ENCODE data around the gene CDK5RAP1.

CDK5RAP1 gene

DNA sequence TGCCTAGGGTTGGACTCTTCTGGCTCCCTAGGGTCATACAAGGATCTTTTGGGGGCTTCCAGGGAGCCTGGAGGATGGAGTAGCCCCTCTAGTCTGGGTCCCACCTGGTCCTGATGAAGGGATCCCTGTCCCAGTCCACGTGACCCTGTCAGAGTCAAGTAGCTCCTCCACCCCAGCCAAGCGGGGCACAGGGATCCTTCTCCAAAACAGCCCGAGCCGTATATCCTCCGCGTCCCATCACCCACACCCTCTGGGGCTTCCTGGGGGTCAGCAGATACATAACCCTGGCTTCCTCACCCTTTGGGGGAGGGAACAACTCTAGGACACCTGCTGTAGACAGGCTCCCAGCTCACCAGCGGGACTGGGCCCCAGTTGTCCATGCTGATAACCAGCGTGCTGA lies 90.3 kb downstream of the CDK5RAP1 start:
- no peak overlapping the region for H3K4me2 ChIP-seq (ENCODE audit: low read length)
- no peak overlapping the region for H2AFZ ChIP-seq (ENCODE audit: low read depth, low read length)
- peaks cover 6% of the 10 kb centered on the region; the same call in 1 of the 2 replicates for H3K27me3 ChIP-seq (ENCODE audit: low read depth, low read length)
- no peaks in the 10 kb centered on the region for H3K4me1 ChIP-seq (ENCODE audit: low read length)
- H3K9ac ChIP-seq (ENCODE audit: low read length), result no peak overlapping the region
- H3K36me3 ChIP-seq (replicated peaks; ENCODE audit: low read depth, low read length), result no peaks in the 10 kb centered on the region
- H3K9me3 ChIP-seq (ENCODE audit: insufficient read depth, low read length), result no peaks in the 10 kb centered on the region
- TF ChIP-seq EZH2phosphoT487 (IDR thresholded peaks at IDR 0.05; ENCODE audit: low read depth), result no peak
- TF ChIP-seq, protein P1, sequence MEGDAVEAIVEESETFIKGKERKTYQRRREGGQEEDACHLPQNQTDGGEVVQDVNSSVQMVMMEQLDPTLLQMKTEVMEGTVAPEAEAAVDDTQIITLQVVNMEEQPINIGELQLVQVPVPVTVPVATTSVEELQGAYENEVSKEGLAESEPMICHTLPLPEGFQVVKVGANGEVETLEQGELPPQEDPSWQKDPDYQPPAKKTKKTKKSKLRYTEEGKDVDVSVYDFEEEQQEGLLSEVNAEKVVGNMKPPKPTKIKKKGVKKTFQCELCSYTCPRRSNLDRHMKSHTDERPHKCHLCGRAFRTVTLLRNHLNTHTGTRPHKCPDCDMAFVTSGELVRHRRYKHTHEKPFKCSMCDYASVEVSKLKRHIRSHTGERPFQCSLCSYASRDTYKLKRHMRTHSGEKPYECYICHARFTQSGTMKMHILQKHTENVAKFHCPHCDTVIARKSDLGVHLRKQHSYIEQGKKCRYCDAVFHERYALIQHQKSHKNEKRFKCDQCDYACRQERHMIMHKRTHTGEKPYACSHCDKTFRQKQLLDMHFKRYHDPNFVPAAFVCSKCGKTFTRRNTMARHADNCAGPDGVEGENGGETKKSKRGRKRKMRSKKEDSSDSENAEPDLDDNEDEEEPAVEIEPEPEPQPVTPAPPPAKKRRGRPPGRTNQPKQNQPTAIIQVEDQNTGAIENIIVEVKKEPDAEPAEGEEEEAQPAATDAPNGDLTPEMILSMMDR (IDR thresholded peaks at IDR 0.05; ENCODE audit: low read depth, low read length), result no peak
- no peaks in the 10 kb centered on the region for H4K20me1 ChIP-seq (ENCODE audit: insufficient read depth, low read length)
- H3K4me3 ChIP-seq (ENCODE audit: low read length), result no peak overlapping the region
- no peaks in the 10 kb centered on the region for H3K79me2 ChIP-seq (ENCODE audit: low read length)
- no peak overlapping the region for H3K27ac ChIP-seq (ENCODE audit: low read length)

DNA sequence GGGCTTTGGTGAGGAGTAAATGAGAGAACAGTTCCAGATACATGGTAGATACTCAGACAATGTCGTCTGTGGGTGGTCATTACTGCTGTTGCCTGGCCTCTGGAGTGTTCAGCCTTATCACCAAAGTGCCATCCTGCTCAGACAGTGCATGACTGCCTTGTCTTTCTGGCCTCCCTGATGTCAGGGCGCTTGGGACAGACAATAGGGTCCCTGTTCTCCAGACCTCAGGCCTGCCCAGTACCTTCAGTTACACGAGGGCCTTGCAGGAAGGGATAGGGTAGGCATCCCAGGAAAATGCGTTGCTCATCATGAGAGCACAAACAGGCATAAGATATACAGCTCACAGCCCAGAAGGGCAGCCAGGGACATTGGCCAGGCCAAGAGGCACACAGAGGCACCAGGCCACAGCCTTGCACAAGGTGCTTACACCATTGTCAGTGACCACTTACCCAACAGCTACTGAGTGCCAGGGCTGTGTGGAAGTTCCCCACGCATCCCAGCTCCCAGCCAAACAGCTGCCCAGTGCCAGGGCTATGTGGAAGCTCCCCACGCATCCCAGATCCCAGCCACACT lies 90.9 kb downstream of the CDK5RAP1 start:
- no peaks in the 10 kb centered on the region for H3K79me2 ChIP-seq (ENCODE audit: low read length)
- H3K27ac ChIP-seq (ENCODE audit: low read length), result no peak overlapping the region
- H3K4me3 ChIP-seq (ENCODE audit: low read length), result no peak overlapping the region
- H3K9me3 ChIP-seq (ENCODE audit: insufficient read depth, low read length), result no peaks in the 10 kb centered on the region
- peaks cover 3% of the 10 kb centered on the region; the same call in 1 of the 2 replicates for H3K4me1 ChIP-seq (ENCODE audit: low read length)
- no peak overlapping the region for H2AFZ ChIP-seq (ENCODE audit: low read depth, low read length)
- TF ChIP-seq, protein P1 (IDR thresholded peaks at IDR 0.05; ENCODE audit: low read depth, low read length), result no peak
- TF ChIP-seq EZH2phosphoT487 (IDR thresholded peaks at IDR 0.05; ENCODE audit: low read depth), result no peak
- no peak overlapping the region for H3K4me2 ChIP-seq (ENCODE audit: low read length)
- no peaks in the 10 kb centered on the region for H3K36me3 ChIP-seq (replicated peaks; ENCODE audit: low read depth, low read length)
- no peaks in the 10 kb centered on the region for H4K20me1 ChIP-seq (ENCODE audit: insufficient read depth, low read length)
- H3K27me3 ChIP-seq (ENCODE audit: low read depth, low read length), result peaks cover 7% of the 10 kb centered on the region; the same call in 1 of the 2 replicates
- H3K9ac ChIP-seq (ENCODE audit: low read length), result no peak overlapping the region

DNA sequence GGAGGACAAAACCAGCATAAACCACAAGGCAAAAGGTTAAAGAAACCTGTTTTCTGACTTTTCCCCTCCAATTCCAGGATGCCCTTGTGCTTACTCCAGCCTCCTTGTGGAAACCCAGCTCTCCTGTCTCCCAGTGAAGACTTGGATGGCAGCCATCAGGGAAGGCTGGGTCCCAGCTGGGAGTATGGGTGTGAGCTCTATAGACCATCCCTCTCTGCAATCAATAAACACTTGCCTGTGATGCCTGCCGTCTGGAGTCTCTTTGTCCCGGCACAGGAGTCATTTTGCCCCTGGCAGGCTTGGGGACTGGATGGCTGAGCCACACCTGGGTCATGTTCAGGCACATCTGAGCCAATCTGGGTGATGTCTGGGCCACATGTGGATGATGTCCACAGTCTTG lies 91.7 kb downstream of the CDK5RAP1 start:
- Histone ChIP-seq H3K27me3 (ENCODE audit: low read depth, low read length) (peaks cover 7% of the 10 kb centered on the region; the same call in 1 of the 2 replicates), H3K4me1 (ENCODE audit: low read length) (peaks cover 3% of the 10 kb centered on the region; the same call in 1 of the 2 replicates), H4K20me1 (ENCODE audit: insufficient read depth, low read length) (no peaks in the 10 kb centered on the region), H3K27ac (ENCODE audit: low read length) (no peak overlapping the region), H2AFZ (ENCODE audit: low read depth, low read length) (no peak overlapping the region), H3K9ac (ENCODE audit: low read length) (no peak overlapping the region), H3K36me3 (replicated peaks; ENCODE audit: low read depth, low read length) (no peaks in the 10 kb centered on the region), H3K4me3 (ENCODE audit: low read length) (no peak overlapping the region), H3K9me3 (ENCODE audit: insufficient read depth, low read length) (no peaks in the 10 kb centered on the region), H3K79me2 (ENCODE audit: low read length) (no peaks in the 10 kb centered on the region), H3K4me2 (ENCODE audit: low read length) (no peak overlapping the region)
- TF ChIP-seq, protein P1 (IDR thresholded peaks at IDR 0.05; ENCODE audit: low read depth, low read length), result no peak
- TF ChIP-seq EZH2phosphoT487 (IDR thresholded peaks at IDR 0.05; ENCODE audit: low read depth), result no peak

All from OCI-LY3 (cell line).